Astrocyte (in vitro differentiated cells and primary cell): ENCODE measurements around the gene AMBP. TPM values are rescaled to one million over a fixed set of nuclear protein-coding genes. Genes with fewer than 3 reads are reported as not detected.
A peak's percentile ranks its signal among the peaks of the same experiment; 100 is the strongest.

ENCODE experiments used
- DNase-seq: peaks from one replicate; pipeline ENCODE4 v3.0.0-alpha.2; 2010; ENCODE audit warnings: low read depth
- FAIRE-seq: peaks from 2 replicates; lab custom pipeline; 2011; peaks lifted over from hg19 to GRCh38; lab: Jason Lieb, UNC
- H2AFZ ChIP-seq: 2 replicates; pipeline ENCODE4 v1.6.0; 2012; ENCODE audit warnings: low read depth, low read length, inconsistent platforms
- H3K27ac ChIP-seq: 2 replicates; pipeline ENCODE4 v1.5.1; 2011; ENCODE audit warnings: low read depth, low read length, inconsistent platforms
- H3K27me3 ChIP-seq: 2 replicates; pipeline ENCODE4 v1.6.0; 2011; ENCODE audit warnings: low read length, inconsistent platforms; ENCODE audit not compliant: insufficient read depth
- H3K36me3 ChIP-seq: 2 replicates; pipeline ENCODE4 v1.5.1; 2011; ENCODE audit warnings: low read length, inconsistent platforms; ENCODE audit not compliant: insufficient read depth
- H3K4me1 ChIP-seq: 2 replicates; pipeline ENCODE4 v1.5.1; 2011; ENCODE audit warnings: low read length, inconsistent platforms; ENCODE audit not compliant: insufficient read depth
- H3K4me2 ChIP-seq: 2 replicates; pipeline ENCODE4 v1.6.0; 2012; ENCODE audit warnings: low read length, inconsistent platforms
- H3K4me3 ChIP-seq: 2 replicates; pipeline ENCODE4 v1.5.1; 2011; ENCODE audit warnings: low read depth, mild to moderate bottlenecking, low read length, inconsistent platforms; ENCODE audit not compliant: insufficient read depth
- H3K79me2 ChIP-seq: 2 replicates; pipeline ENCODE4 v1.6.0; 2012; ENCODE audit warnings: mild to moderate bottlenecking, low read length, inconsistent platforms; ENCODE audit not compliant: insufficient read depth
- H3K9ac ChIP-seq: 2 replicates; pipeline ENCODE4 v1.6.0; 2012; ENCODE audit warnings: mild to moderate bottlenecking, low read length, inconsistent platforms
- H3K9me3 ChIP-seq: 2 replicates; pipeline ENCODE4 v1.5.1; 2012; ENCODE audit warnings: low read depth, mild to moderate bottlenecking, low read length, inconsistent platforms; ENCODE audit not compliant: insufficient read depth
- H4K20me1 ChIP-seq: 2 replicates; pipeline ENCODE4 v1.6.0; 2012; ENCODE audit warnings: low read length, inconsistent platforms; ENCODE audit not compliant: insufficient read depth
- H3K27ac Mint-ChIP-seq: one replicate; pipeline ENCODE4 v1.8.0; 2021; ENCODE audit warnings: mild to moderate bottlenecking, mixed read lengths; ENCODE audit not compliant: unreplicated experiment
- H3K27me3 Mint-ChIP-seq: one replicate; pipeline ENCODE4 v1.8.0; 2021; ENCODE audit warnings: low read depth, mixed read lengths; ENCODE audit not compliant: unreplicated experiment
- H3K36me3 Mint-ChIP-seq: one replicate; pipeline ENCODE4 v1.8.0; 2021; ENCODE audit warnings: low read depth, mixed read lengths; ENCODE audit not compliant: unreplicated experiment
- H3K4me1 Mint-ChIP-seq: one replicate; pipeline ENCODE4 v1.8.0; 2021; ENCODE audit warnings: low read depth, mixed read lengths; ENCODE audit not compliant: unreplicated experiment
- H3K4me3 Mint-ChIP-seq: one replicate; pipeline ENCODE4 v1.8.0; 2021; ENCODE audit warnings: mild to moderate bottlenecking, moderate library complexity, mixed read lengths; ENCODE audit not compliant: unreplicated experiment
- H3K9me3 Mint-ChIP-seq: one replicate; pipeline ENCODE4 v1.8.0; 2021; ENCODE audit warnings: mild to moderate bottlenecking, mixed read lengths; ENCODE audit not compliant: unreplicated experiment
- CTCF ChIP-seq: IDR thresholded peaks from 2 replicates; pipeline ENCODE4 v1.5.1; 2011; ENCODE audit warnings: low read depth, mild to moderate bottlenecking, inconsistent platforms, low read length, moderate library complexity; ENCODE audit not compliant: insufficient read depth
- EZH2 ChIP-seq: IDR thresholded peaks from 2 replicates; pipeline ENCODE4 v1.6.1; 2012; ENCODE audit warnings: mild to moderate bottlenecking, low read length, inconsistent platforms; ENCODE audit not compliant: insufficient read depth
- total RNA-seq: library from RNA; stranded (reverse); gene quantifications from 2 replicates; pipeline ENCODE4 v1.2.1, GENCODE V29; 2021

AMBP gene
- total RNA-seq, 1 donor from 2014 or later, result not detected

GRCh38 chr9:114110180-114110579, 32.1 kb upstream of the AMBP start:
- TF ChIP-seq CTCF (no peak), EZH2 (no peak)
- Histone ChIP-seq H3K4me2 (no peak overlapping the region), H3K4me3 (no peak overlapping the region), H3K36me3 (no peaks in the 10 kb centered on the region), H3K4me1 (no peaks in the 10 kb centered on the region), H2AFZ (no peak overlapping the region), H4K20me1 (no peaks in the 10 kb centered on the region), H3K27me3 (peaks cover 9% of the 10 kb centered on the region), H3K27ac (no peak overlapping the region), H3K79me2 (no peaks in the 10 kb centered on the region), H3K9me3 (no peaks in the 10 kb centered on the region), H3K9ac (no peak overlapping the region)
- Mint-ChIP-seq H3K4me1 (peaks cover 12% of the 10 kb centered on the region), H3K36me3 (no peaks in the 10 kb centered on the region), H3K27ac (peak overlapping the region; percentile 28), H3K4me3 (no peak overlapping the region), H3K27me3 (peaks cover 27% of the 10 kb centered on the region), H3K9me3 (no peaks in the 10 kb centered on the region)
- DNase-seq (peak; percentile 77), FAIRE-seq (peak; percentile 78)

GRCh38 chr9:114109124-114109523, 31.0 kb upstream of the AMBP start:
- H3K4me3 ChIP-seq, result no peak overlapping the region
- no peak for FAIRE-seq
- peaks cover 11% of the 10 kb centered on the region for H3K4me1 Mint-ChIP-seq
- H3K36me3 Mint-ChIP-seq, result no peaks in the 10 kb centered on the region
- H4K20me1 ChIP-seq, result no peaks in the 10 kb centered on the region
- H3K4me2 ChIP-seq, result no peak overlapping the region
- H3K27me3 Mint-ChIP-seq, result peaks cover 26% of the 10 kb centered on the region
- no peaks in the 10 kb centered on the region for H3K9me3 ChIP-seq
- H3K9ac ChIP-seq, result no peak overlapping the region
- peaks cover 7% of the 10 kb centered on the region for H3K27me3 ChIP-seq
- no peaks in the 10 kb centered on the region for H3K9me3 Mint-ChIP-seq
- no peak overlapping the region for H2AFZ ChIP-seq
- no peaks in the 10 kb centered on the region for H3K79me2 ChIP-seq
- H3K4me3 Mint-ChIP-seq, result no peak overlapping the region
- TF ChIP-seq EZH2 (no peak), CTCF (no peak)
- H3K27ac ChIP-seq, result no peak overlapping the region
- H3K4me1 ChIP-seq, result no peaks in the 10 kb centered on the region
- H3K36me3 ChIP-seq, result no peaks in the 10 kb centered on the region
- H3K27ac Mint-ChIP-seq, result peak overlapping the region; percentile 16
- DNase-seq, result no peak

DNA sequence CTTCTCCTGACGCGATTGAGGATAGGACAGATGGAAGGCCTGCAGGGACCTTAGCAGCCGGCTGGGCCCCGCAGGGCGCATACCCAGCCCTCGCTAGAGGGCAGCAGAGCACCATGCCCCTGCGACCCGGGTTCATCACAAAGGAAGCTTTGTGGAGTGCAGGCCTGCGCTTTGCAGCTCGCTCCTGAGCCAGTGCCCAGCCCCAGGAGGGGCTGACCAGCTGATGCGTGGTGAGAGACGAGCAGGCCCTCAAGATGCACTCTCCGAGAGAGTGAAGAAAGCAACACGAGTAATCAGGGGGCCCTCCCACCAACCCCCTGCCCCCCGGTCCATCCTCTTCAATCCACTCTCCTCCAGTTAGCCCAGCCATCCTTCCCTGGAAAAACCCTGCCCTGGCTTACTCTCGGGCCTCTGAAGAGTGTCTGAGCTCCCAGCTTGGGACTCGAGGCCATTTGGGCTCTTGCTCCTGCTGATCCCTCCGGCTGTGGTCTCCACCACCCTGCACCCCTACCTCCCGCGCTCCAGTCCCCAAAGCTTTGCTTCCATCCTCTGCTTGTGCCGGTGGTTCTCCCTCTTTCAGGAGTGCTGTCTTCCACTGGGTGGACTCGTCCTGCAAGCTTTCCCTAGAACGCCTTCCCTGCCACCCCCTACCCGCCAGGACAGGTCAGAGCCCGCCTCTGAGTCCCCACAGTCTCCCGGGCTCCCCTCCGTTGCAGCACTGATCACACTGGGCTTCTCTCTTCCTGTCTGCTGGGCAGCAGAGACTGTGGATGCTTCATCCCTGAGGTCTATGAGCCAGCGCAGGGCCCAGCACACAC, 30.1 kb upstream of the AMBP start:
- no peaks in the 10 kb centered on the region for H3K36me3 Mint-ChIP-seq
- DNase-seq (peak; percentile 47), FAIRE-seq (no peak)
- H3K27me3 ChIP-seq, result peaks cover 2% of the 10 kb centered on the region
- no peaks in the 10 kb centered on the region for H3K79me2 ChIP-seq
- H3K27ac Mint-ChIP-seq, result no peak overlapping the region
- H3K9me3 Mint-ChIP-seq, result no peaks in the 10 kb centered on the region
- no peak overlapping the region for H3K4me3 Mint-ChIP-seq
- H3K4me3 ChIP-seq, result no peak overlapping the region
- peaks cover 20% of the 10 kb centered on the region for H3K27me3 Mint-ChIP-seq
- peaks cover 2% of the 10 kb centered on the region for H3K9me3 ChIP-seq
- no peaks in the 10 kb centered on the region for H3K4me1 ChIP-seq
- H3K27ac ChIP-seq, result no peak overlapping the region
- H3K36me3 ChIP-seq, result no peaks in the 10 kb centered on the region
- H3K4me2 ChIP-seq, result no peak overlapping the region
- TF ChIP-seq EZH2 (no peak), CTCF (peak; percentile 94)
- H4K20me1 ChIP-seq, result no peaks in the 10 kb centered on the region
- H3K4me1 Mint-ChIP-seq, result peaks cover 10% of the 10 kb centered on the region
- peak overlapping the region; percentile 57 for H2AFZ ChIP-seq
- H3K9ac ChIP-seq, result no peak overlapping the region
